Measurements from ENCODE around the gene CD2.
"Not testable (repeated sequence)": the region's sequence is repeated elsewhere in the genome, so short reads cannot be mapped to it uniquely, and the experiment has no call there.

- TF ChIP-seq POLR2A (IDR thresholded peaks at IDR 0.05; ENCODE audit: low read length); GATA1 (IDR thresholded peaks at IDR 0.05; ENCODE audit: low read depth, low read length): not testable (repeated sequence)
Measured at GRCh38 chr1:116758456-116758815, 4.2 kb downstream of the CD2 start.

Measured in erythroblast (primary cell).